Measurements from ENCODE around the gene AGER. TPM values are rescaled to one million over a fixed set of nuclear protein-coding genes. Genes with fewer than 3 reads are reported as not detected.
A peak's percentile ranks its signal among the peaks of the same experiment; 100 is the strongest.

AGER gene
- total and polyA plus RNA-seq, 9 of the 15 experiments (the other 6 are each of a cell fraction or from before 2014, with no cell fraction given): 1.2 to 11.5 (median 4.1) TPM

GRCh38 chr6:32182555-32182981 lies 1.5 kb downstream of the AGER start (continued):
- TF ChIP-seq VEZF1 (CRISPR knock-in tag; IDR thresholded peaks at IDR 0.05): 0 out of 2 replicates have a peak, but pooled peaks have one; percentile 8
- no peak for TF ChIP-seq TAF1 (IDR thresholded peaks at IDR 0.05; ENCODE audit: control insufficient read depth, extremely low read depth, insufficient read depth, low read length, severe bottlenecking)
- no peak for TF ChIP-seq CREB3L1 (IDR thresholded peaks at IDR 0.05; ENCODE audit: borderline replicate concordance, low read depth)
- no peak for TF ChIP-seq NFXL1 (CRISPR knock-in tag; IDR thresholded peaks at IDR 0.05)
- TF ChIP-seq, protein P1, sequence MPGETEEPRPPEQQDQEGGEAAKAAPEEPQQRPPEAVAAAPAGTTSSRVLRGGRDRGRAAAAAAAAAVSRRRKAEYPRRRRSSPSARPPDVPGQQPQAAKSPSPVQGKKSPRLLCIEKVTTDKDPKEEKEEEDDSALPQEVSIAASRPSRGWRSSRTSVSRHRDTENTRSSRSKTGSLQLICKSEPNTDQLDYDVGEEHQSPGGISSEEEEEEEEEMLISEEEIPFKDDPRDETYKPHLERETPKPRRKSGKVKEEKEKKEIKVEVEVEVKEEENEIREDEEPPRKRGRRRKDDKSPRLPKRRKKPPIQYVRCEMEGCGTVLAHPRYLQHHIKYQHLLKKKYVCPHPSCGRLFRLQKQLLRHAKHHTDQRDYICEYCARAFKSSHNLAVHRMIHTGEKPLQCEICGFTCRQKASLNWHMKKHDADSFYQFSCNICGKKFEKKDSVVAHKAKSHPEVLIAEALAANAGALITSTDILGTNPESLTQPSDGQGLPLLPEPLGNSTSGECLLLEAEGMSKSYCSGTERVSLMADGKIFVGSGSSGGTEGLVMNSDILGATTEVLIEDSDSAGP (CRISPR knock-in tag; IDR thresholded peaks at IDR 0.05): no peak
- TF ChIP-seq PKNOX1 (IDR thresholded peaks at IDR 0.05): no peak
- peak; percentile 48; the same call in 1 of the 2 replicates for TF ChIP-seq RBFOX2 (IDR thresholded peaks at IDR 0.05; ENCODE audit: low read depth, low read length)
- no peak for TF ChIP-seq CUX1 (CRISPR knock-in tag; IDR thresholded peaks at IDR 0.05)
- peak in 1 of 2 experiments; percentile 6; a peak in 1 of 4 replicates for TF ChIP-seq MAZ (CRISPR knock-in tag; conservative IDR thresholded peaks at IDR 0.05 in 1 of 2, IDR thresholded peaks at IDR 0.05 in 1 of 2)
- TF ChIP-seq MLLT1 (IDR thresholded peaks at IDR 0.05): no peak
- TF ChIP-seq BHLHE40 (IDR thresholded peaks at IDR 0.05; ENCODE audit: low read length): peak; percentile 43; the same call in 1 of the 2 replicates
- no peak for TF ChIP-seq CSDE1 (IDR thresholded peaks at IDR 0.05)
- no peak for TF ChIP-seq NFE2L1 (tag; IDR thresholded peaks at IDR 0.05; ENCODE audit: borderline replicate concordance, low read depth)
- TF ChIP-seq POLR2G (IDR thresholded peaks at IDR 0.05; ENCODE audit: low read depth, low read length): peak; percentile 59
